Sigmoid colon (tissue), 7 donors: ENCODE results near the gene KCNAB2. TPM values are rescaled to one million over a fixed set of nuclear protein-coding genes. Genes with fewer than 3 reads are reported as not detected.

Source experiments
- DNase-seq: peaks from one replicate; pipeline ENCODE4 v3.0.0-alpha.2; 2019
- H3K27ac ChIP-seq, 4 donors: fragments of 200-600 bp; sonication (generic); one replicate each; pipeline ENCODE4 v1.5.1; 2016 to 2019; ENCODE audit warnings: mild to moderate bottlenecking in 1 of 4
- H3K27me3 ChIP-seq, 3 donors: fragments of 200-600 bp; sonication (generic); one replicate each; pipeline ENCODE4 v1.5.1; 2019; ENCODE audit warnings: mild to moderate bottlenecking in 1 of 3
- H3K36me3 ChIP-seq, 4 donors: fragments of 200-600 bp; sonication (generic); one replicate each; pipeline ENCODE4 v1.5.1; 2016 to 2019
- H3K4me1 ChIP-seq, 4 donors: fragments of 200-600 bp; sonication (generic); one replicate each; pipeline ENCODE4 v1.5.1; 2017 to 2019
- H3K4me3 ChIP-seq, 4 donors: fragments of 200-600 bp; sonication (generic); one replicate each; pipeline ENCODE4 v1.5.1; 2017 to 2019; ENCODE audit warnings: mild to moderate bottlenecking in 2 of 4, moderate library complexity in 1 of 4
- H3K9me3 ChIP-seq, 4 donors: fragments of 200-600 bp in 3 of 4; sonication (generic) in 3 of 4; one replicate each; pipeline versions ENCODE4 v1.5.1 to v1.6.1; 2013 to 2019
- CTCF ChIP-seq, 4 experiments: fragments of 450-650 bp in 3 of 4; fragments of 200-600 bp in 1 of 4; IDR thresholded peaks; one replicate each; pipeline ENCODE4 v1.5.1; 2016 to 2019; ENCODE audit warnings: antibody characterized with exemption in 4 of 4, mild to moderate bottlenecking in 3 of 4, moderate library complexity in 2 of 4
- EP300 ChIP-seq, 4 donors: sonication (generic); formaldehyde crosslinking; IDR thresholded peaks; one replicate each; pipeline ENCODE4 v1.6.1; 2017; ENCODE audit warnings: antibody characterized with exemption in 4 of 4
- POLR2A ChIP-seq, 2 donors: fragments of 450-650 bp; IDR thresholded peaks; one replicate each; pipeline ENCODE4 v1.6.1; 2016; ENCODE audit warnings: antibody characterized with exemption in 2 of 2, mild to moderate bottlenecking in 2 of 2, moderate library complexity in 2 of 2
- POLR2AphosphoS5 ChIP-seq, 4 donors: sonication (generic); formaldehyde crosslinking; IDR thresholded peaks; one replicate each; pipeline ENCODE4 v1.6.1; 2017; ENCODE audit warnings: antibody characterized with exemption in 4 of 4
- WGBS, 2 donors: extraction: QIAGEN DNeasy Blood & Tissue Kit; methylation state at CpG; one replicate each; pipeline ENCODE4 v1.1.7; 2013; 5-methylcytosine and 5-hydroxymethylcytosine counted together
- intact Hi-C: fragments of 100-400 bp; cut with DNase I; formaldehyde crosslinking; loops from one replicate; pipeline ENCODE4 v1.15.1; 2023
- polyA plus RNA-seq, 3 donors: library from polyadenylated mRNA; stranded (reverse); fragments of 200-250 nt; gene quantifications; one replicate each; pipeline ENCODE4 v1.2.3, GENCODE V29; 2013
- total RNA-seq, 4 donors: library from RNA; depleted of rRNA; stranded (reverse); fragments of >200 nt; gene quantifications; one replicate each; pipeline ENCODE4 v1.1.0, GENCODE V29; 2016
- donor health status: healthy with polysubstance abuse.
- donor health status: Bipolar disorder and iron deficiency.
- donor health status: healthy.

The KCNAB2 gene
- total and polyA plus RNA-seq, 7 donors = 3.0 to 23.5 (median 7.7) TPM

DNA sequence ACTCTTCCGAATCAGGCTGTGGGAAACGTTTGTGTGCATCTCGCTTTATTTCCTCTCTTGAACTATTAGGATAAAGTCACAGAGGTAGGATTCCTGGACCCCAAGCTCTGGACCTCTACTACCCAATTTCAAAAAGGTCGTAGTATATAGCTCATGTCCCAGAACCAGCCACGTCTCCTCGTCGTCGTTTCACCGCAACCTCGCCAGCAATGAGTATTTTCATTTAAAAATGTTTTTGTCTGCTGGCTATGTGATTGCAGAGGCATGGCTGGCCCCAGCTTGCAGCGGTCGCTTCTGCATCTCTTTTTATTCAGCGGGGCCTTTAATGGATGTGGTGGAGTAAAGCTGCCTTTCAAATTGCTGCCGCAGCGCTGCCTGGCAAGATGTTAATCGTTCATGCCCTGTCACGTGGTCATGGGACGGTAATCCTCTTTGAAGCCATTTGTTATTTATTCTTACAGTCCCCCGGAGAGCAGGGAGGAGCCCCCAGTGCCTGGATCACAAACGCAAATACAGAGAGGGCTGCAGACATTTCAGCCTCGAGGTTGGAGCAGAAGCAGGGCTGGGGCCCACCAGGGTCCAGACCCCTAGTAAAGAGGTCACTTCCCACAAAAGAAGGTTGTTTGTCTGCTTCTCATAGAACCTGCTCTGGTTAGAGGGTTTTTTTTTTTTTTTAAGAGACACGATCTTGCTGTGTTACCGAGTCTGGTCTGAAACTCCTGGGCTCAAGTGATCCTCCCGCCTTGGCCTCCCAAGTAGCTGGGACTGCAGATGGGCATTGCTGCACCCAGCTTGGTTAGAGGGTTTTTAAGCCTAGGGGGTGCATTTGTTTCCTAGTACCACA, 41.9 kb upstream of the KCNAB2 start:
- peak; percentile 37 for DNase-seq
- TF ChIP-seq POLR2A (IDR thresholded peaks at IDR 0.05) = no peak
- no peak for TF ChIP-seq POLR2AphosphoS5 (IDR thresholded peaks at IDR 0.05)
- no peak for TF ChIP-seq CTCF (IDR thresholded peaks at IDR 0.05)
- no peak for TF ChIP-seq EP300 (IDR thresholded peaks at IDR 0.05)
- intact Hi-C loops = no loop called here
- Histone ChIP-seq H3K27me3 (no peaks in the 10 kb centered on the region), H3K27ac (no peak overlapping the region), H3K36me3 (no peaks in the 10 kb centered on the region), H3K4me1 (no peaks in the 10 kb centered on the region), H3K9me3 (no peaks in the 10 kb centered on the region), H3K4me3 (no peak overlapping the region)
- 71 to 76% methylated on average over 24 of the region's 24 CpGs for WGBS, 2 donors

DNA sequence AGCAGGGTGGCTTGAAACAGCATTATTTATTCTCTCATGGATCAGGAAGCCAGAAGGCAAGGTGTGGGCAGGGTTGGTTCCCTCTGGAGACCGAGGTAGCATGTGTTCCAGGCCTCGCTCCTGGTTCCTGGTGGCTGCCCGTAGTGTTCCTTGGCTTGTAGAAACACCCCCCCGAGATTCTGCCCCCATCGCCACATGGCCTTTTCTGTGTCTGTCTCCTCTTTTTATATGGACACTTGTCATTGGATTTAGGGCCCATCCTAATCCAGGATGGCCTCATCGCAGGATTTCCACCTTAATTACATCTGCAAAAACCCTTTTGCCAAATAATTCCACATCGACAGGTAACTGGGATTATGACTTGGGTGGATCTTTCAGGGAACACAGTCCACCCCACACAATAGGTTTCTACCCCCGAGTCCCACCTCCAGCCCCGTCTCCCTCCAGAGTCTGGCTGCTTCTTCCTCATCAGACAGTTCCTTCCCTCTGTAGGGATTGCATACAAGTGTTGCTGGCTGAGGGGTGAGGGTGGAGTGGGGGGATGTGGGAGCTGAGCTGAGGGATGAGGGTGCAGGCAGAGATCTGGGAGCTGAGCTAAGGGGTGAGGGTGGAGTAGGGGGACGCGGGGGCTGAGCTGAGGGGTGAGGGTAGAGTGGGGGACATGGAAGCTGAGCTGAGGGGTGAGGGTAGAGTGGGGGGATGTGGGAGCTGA, 41.1 kb upstream of the KCNAB2 start:
- H3K4me1 ChIP-seq = no peaks in the 10 kb centered on the region
- H3K27me3 ChIP-seq = no peaks in the 10 kb centered on the region
- TF ChIP-seq CTCF (IDR thresholded peaks at IDR 0.05) (no peak), POLR2A (IDR thresholded peaks at IDR 0.05) (no peak), EP300 (IDR thresholded peaks at IDR 0.05) (no peak), POLR2AphosphoS5 (IDR thresholded peaks at IDR 0.05) (no peak)
- 93% methylated on average over 11 of the region's 11 CpGs for WGBS, 2 donors
- H3K4me3 ChIP-seq = no peak overlapping the region
- DNase-seq = peak; percentile 36
- no peaks in the 10 kb centered on the region for H3K36me3 ChIP-seq
- no peak overlapping the region for H3K27ac ChIP-seq
- intact Hi-C loops = no loop called here
- H3K9me3 ChIP-seq = no peaks in the 10 kb centered on the region

DNA sequence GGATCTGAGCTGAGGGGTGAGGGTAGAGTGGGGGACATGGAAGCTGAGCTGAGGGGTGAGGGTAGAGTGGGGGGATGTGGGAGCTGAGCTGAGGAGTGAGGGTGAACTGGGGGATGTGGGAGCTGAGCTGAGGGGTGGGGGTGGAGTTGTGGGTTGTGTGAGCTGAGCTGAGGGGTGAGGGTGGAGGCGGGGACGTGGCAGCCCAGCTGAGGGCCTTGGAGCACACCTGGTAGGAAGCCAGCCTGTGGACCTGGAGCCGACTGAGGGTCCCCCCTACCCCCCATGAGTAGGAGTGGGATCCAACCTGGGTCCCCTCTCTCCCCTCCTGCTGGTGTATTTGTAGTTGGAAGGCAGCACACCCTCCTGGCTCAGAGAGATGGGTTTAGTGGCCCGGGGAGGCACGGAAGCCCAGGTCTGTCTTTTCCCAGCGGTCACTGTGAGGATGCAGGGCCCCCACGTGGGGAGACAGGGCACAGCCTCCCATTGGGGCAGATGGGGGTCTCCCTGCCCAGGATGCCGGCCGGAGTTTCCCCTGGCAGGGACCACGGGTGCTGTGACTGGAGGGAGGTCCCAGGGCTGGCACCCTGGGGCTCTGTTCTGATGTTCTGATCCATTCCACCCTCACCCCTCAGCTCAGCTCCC, 40.3 kb upstream of the KCNAB2 start:
- H3K4me3 ChIP-seq = no peak overlapping the region
- no peak overlapping the region for H3K27ac ChIP-seq
- TF ChIP-seq POLR2AphosphoS5 (IDR thresholded peaks at IDR 0.05) = no peak
- no peak for TF ChIP-seq EP300 (IDR thresholded peaks at IDR 0.05)
- no peak for TF ChIP-seq POLR2A (IDR thresholded peaks at IDR 0.05)
- no peak for TF ChIP-seq CTCF (IDR thresholded peaks at IDR 0.05)
- no peaks in the 10 kb centered on the region for H3K36me3 ChIP-seq
- DNase-seq = peak; percentile 48
- no peaks in the 10 kb centered on the region for H3K9me3 ChIP-seq
- no peaks in the 10 kb centered on the region for H3K27me3 ChIP-seq
- intact Hi-C loops = no loop called here
- H3K4me1 ChIP-seq = no peaks in the 10 kb centered on the region
- 73 to 80% methylated on average over 10 of the region's 10 CpGs for WGBS, 2 donors

GRCh38 chr1:6006882-6007281, 38.8 kb upstream of the KCNAB2 start:
- Histone ChIP-seq H3K4me1 (no peaks in the 10 kb centered on the region), H3K27ac (no peak overlapping the region), H3K36me3 (no peaks in the 10 kb centered on the region), H3K9me3 (no peaks in the 10 kb centered on the region), H3K4me3 (no peak overlapping the region), H3K27me3 (no peaks in the 10 kb centered on the region)
- intact Hi-C loops = no loop called here
- peak; percentile 58 for DNase-seq
- 79 to 83% methylated on average over 12 of the region's 12 CpGs for WGBS, 2 donors
- no peak for TF ChIP-seq CTCF (IDR thresholded peaks at IDR 0.05)
- TF ChIP-seq POLR2AphosphoS5 (IDR thresholded peaks at IDR 0.05) = no peak
- no peak for TF ChIP-seq POLR2A (IDR thresholded peaks at IDR 0.05)
- no peak for TF ChIP-seq EP300 (IDR thresholded peaks at IDR 0.05)
